Melanocyte of skin (primary cell): ENCODE data around the gene SOAT1. TPM values are rescaled to one million over a fixed set of nuclear protein-coding genes. Genes with fewer than 3 reads are reported as not detected.

Experiments
- small RNA-seq, 2 donors: library from RNA; depleted of rRNA; stranded (forward); fragments of <200 nt; gene quantifications; one replicate each; pipeline ENCODE3, GENCODE V24; 2012
- total RNA-seq, 2 donors: library from RNA; depleted of rRNA; stranded (reverse); fragments of >200 nt; gene quantifications; 2 replicates each; pipeline ENCODE4 v1.2.3, GENCODE V29; 2012

Gene SOAT1
- total RNA-seq = 100 to 1,000 TPM; 118 to 173 TPM

DNA sequence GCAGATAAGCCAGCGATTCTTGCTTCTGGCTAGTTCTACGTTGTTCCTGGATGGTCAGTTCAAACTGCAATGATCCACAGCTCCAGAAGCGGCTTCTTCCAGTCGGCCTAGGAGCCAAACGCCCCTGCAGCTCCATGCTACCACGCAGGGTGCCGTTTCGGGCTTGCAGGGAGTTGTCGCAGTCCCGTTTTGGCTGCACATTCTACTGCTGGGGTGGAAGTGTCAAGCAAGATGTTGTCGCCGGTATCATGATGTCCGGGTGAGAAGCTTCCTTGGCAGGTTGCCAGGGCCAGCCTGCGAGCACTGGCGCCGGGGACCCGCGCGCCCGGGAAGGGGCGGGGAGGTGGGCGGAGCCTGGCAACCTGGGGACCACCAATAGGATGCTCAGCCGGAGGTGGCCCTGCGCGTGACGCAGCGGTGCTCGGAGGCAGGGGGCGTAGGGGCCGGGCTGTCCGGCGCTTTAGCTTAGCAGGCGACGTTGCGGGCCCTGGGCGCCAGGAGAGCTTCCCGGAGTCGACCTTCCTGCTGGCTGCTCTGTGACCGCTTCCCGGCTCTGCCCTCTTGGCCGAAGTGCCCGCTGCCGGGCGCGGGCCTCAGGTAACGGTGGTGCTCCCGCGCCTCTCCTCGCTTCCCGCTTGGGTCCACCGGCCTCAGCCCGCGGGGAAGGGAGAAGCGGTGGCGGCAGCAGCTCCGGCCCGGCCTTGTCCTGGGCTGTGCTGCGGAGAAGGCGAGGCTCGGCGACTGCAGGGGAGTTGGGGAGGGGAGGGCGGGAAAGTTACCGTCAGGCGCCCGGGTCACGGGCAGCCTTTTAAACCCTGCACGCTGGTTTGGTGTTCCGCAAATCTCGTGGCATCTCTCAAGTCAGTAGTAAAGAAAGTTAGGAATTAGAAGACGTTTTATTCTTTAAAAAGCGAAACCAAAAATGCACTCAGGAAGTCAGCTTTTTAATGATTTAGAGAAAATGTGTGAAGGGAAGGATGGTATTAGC, at the start of gene SOAT1:
TSS of gene SOAT1 (plus strand) at position 458 of the 988 bp plus-strand sequence. CDS start 8,888 bp downstream, outside the sequence.

DNA sequence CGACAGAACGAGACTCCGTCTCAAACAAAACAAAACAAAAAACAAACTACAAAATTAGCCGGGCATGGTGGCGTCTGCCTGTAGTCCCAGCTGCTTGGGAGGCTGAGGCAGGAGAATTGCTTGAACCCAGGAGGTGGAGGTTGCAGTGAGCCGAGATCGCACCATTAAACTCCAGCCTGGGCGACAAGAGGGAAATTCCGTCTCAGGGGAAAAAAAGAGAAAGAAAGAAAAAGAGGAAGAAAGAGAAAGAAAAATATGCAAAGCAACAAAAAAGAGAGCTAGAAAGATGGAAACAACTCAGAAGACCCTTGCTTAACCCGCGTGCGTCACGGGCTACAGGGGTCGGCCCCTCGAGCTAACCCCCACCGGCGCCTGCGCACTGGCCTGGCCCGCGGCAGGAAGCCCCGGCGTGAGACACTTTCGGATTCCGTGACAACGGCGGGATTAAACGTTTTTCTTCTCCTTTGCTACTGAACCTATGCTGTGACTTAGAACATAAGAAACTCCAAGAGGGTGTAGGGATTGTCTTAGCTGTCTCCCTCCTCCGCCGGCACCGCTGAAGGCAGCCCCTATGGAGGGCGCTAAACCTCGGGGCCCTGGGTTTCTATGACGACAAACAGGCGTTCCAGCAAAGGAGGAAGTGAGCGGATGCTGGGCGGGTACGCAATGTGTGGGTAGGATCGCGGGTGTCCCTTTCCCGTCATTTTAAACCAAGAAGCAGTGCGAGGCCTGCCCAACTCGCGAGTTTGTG, 71.9 kb downstream of the SOAT1 start, which contains the start of gene AXDND1:
TSS of gene AXDND1 (plus strand) at position 630 of the 751 bp plus-strand sequence. CDS start 539 bp downstream, outside the sequence.

Small RNA genes within 50 kb of the gene (small RNA-seq; reads per million reads assigned to genes)
- gene AL512326.2 = 0 reads per million in 2 donors

Other genes starting within 250 kb of the SOAT1 start
- 10 to 100 TPM; 30.0 to 39.2 TPM for gene TOR3A, start 211.7 kb upstream of the SOAT1 start, total RNA-seq
- 100 to 1,000 TPM in 1 of 2 donors, 10 to 100 TPM in 1; 93.3 to 169 TPM for gene ABL2, start 64.1 kb upstream of the SOAT1 start, total RNA-seq
- gene AXDND1, start 72.2 kb downstream of the SOAT1 start, total RNA-seq = 1 to 10 TPM in 1 of 2 donors, under 1 TPM in 1; 0.67 to 1.0 TPM